ENCODE measurements around the gene CFAP107. TPM values are rescaled to one million over a fixed set of nuclear protein-coding genes. Genes with fewer than 3 reads are reported as not detected.

CFAP107 gene, protein sequence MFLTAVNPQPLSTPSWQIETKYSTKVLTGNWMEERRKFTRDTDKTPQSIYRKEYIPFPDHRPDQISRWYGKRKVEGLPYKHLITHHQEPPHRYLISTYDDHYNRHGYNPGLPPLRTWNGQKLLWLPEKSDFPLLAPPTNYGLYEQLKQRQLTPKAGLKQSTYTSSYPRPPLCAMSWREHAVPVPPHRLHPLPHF
- not detected for total RNA-seq
- long read RNA-seq, donor 1: 0 reads
- long read RNA-seq, donor 2: 0 reads

- ATAC-seq (no peak), DNase-seq (no peak)
Observed at GRCh38 chr1:12745992-12746323, at the start of gene CFAP107. Gene CFAP107 (plus strand): TSS chr1:12746200. CDS start chr1:12746431, 231 bp downstream.

DNA sequence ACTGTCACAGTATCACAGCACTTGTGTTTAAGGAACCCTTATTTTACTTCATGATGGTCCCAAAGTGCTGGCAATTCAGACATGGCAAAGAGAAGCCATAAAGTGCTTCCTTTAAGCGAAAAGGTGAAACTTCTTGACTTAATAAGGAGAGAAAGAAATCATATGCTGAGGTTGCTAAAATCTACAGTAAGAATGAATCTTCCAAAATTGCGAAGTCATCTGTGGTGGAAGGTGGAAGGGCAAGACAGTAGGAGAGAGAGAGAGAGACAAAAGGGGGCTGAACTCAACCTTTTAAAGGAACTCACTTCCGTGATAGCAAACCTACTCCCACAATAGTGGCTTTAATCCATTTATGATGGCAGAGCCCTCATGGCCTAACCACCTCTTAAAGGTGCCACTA lies 49.3 kb upstream of the CFAP107 start:
- intact Hi-C loops (cut with DNase I, micrococcal nuclease): no loop called here
- H3K9me3 ChIP-seq: no peaks in the 10 kb centered on the region
- no peak overlapping the region for H3K4me3 ChIP-seq
- ATAC-seq (no peak), DNase-seq (no peak)
- H3K4me1 ChIP-seq (ENCODE audit: low read depth): no peaks in the 10 kb centered on the region
- H3K36me3 ChIP-seq (ENCODE audit: low read depth): no peaks in the 10 kb centered on the region
- TF ChIP-seq CTCF (IDR thresholded peaks at IDR 0.05): no peak

More at GRCh38 chr1:12745992-12746323, at the start of gene CFAP107:
- intact Hi-C loops (cut with DNase I, micrococcal nuclease): no loop called here
- no peak for TF ChIP-seq CTCF (IDR thresholded peaks at IDR 0.05)
- peaks cover 18% of the 10 kb centered on the region for H3K9me3 ChIP-seq
- H3K4me1 ChIP-seq (ENCODE audit: low read depth): no peaks in the 10 kb centered on the region
- no peaks in the 10 kb centered on the region for H3K36me3 ChIP-seq (ENCODE audit: low read depth)
- no peak within 1 kb of the TSS for H3K4me3 ChIP-seq

DNA sequence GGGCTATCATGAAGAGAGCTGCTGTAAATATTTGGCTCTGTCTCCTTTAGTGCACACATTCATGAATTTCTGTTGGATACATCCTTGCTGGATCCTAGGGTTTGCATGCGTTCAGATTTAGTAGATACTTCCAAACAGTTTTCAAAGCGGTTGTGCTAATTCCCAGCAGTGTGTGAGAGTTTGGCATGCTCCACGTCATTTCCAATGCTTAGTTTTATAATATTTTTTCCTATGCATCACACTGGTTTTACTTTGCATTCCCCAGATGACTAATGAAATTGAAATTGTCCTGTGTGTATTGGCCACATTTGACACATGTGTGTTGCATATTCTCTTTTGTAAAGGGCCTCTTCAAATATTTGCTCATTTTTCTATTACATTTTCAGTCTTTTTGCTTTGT lies 48.6 kb upstream of the CFAP107 start:
- DNase-seq (no peak), ATAC-seq (no peak)
- Histone ChIP-seq H3K4me1 (ENCODE audit: low read depth) (no peaks in the 10 kb centered on the region), H3K36me3 (ENCODE audit: low read depth) (no peaks in the 10 kb centered on the region), H3K9me3 (no peaks in the 10 kb centered on the region), H3K4me3 (no peak overlapping the region)
- intact Hi-C loops (cut with DNase I, micrococcal nuclease): no loop called here
- no peak for TF ChIP-seq CTCF (IDR thresholded peaks at IDR 0.05)

DNA sequence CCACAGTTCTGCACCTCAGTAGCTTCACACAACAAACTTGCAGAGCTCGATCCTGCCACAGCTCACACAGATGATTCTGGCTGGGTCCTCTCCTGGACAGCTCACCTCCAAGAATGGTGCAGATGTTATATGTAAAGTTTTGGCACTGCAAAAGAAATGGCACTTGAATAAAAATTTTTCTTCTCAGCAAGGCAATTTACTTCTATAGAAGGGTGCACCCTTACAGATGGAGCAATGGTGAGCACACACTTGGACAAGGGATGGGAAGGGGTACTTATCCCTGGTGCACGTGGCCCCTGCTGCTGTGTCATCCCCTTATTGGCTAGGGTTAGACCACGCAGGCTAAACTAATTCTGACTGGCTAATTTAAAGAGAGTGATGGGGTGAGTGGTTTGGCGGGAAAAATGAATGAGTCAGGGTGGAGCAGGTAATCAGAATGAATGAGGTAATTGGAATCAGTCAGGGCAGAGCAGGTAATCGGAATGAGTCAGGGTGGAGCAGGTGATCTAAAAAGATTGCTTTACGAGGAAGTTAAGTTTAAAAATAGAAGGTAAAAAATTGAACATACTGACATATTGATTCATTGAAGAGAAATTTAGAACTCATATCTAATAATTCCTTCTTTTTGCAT lies 42.1 kb upstream of the CFAP107 start:
- Histone ChIP-seq H3K36me3 (ENCODE audit: low read depth) (no peaks in the 10 kb centered on the region), H3K9me3 (peaks cover 8% of the 10 kb centered on the region), H3K4me1 (ENCODE audit: low read depth) (no peaks in the 10 kb centered on the region), H3K4me3 (no peak overlapping the region)
- no peak for DNase-seq
- intact Hi-C loops (cut with DNase I, micrococcal nuclease): no loop called here
- TF ChIP-seq CTCF (IDR thresholded peaks at IDR 0.05): no peak
- no peak for ATAC-seq

DNA sequence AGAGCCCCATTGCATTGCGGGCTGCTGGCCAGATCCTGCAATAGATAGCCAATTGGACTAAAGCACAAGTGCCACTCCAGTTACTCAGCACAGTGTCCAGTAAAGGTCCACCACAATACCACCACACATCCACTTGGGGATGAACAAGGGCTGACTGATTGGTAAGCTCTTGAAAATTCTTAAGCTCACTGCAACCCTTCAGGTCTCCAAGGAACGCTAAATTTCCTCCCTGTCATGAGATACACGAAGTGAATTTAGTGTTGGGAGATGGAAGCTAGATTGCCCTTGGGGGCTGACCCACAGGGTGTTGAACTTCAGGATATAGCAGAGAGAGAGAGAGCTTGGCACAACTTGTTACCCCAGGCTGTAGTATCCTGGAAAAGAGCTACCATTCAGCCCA lies 39.9 kb upstream of the CFAP107 start:
- H3K4me3 ChIP-seq: no peak overlapping the region
- intact Hi-C loops (cut with DNase I, micrococcal nuclease): no loop called here
- DNase-seq (no peak), ATAC-seq (no peak)
- no peak for TF ChIP-seq CTCF (IDR thresholded peaks at IDR 0.05)
- H3K36me3 ChIP-seq (ENCODE audit: low read depth): no peaks in the 10 kb centered on the region
- H3K9me3 ChIP-seq: peaks cover 8% of the 10 kb centered on the region
- H3K4me1 ChIP-seq (ENCODE audit: low read depth): no peaks in the 10 kb centered on the region
